HG03342 (cell line): Measurements from ENCODE around the gene IL1RL2.

Experiments
- ATAC-seq: cut with Tn5 transposase; IDR thresholded peaks from one replicate; pipeline ENCODE4 v1.9.1; 2021; ENCODE audit warnings: mild to moderate bottlenecking, moderate library complexity; ENCODE audit not compliant: unreplicated experiment

IL1RL2 gene

GRCh38 chr2:102193074-102193473 is 6.3 kb downstream of the IL1RL2 start:
- no peak for ATAC-seq

- ATAC-seq, result no peak
These were observed 7.9 kb downstream of the IL1RL2 start for GRCh38 chr2:102194609-102195268.

- no peak for ATAC-seq
These were observed 10.7 kb downstream of the IL1RL2 start for GRCh38 chr2:102197389-102198137.

GRCh38 chr2:102200539-102200938 is 13.7 kb downstream of the IL1RL2 start:
- no peak for ATAC-seq

DNA sequence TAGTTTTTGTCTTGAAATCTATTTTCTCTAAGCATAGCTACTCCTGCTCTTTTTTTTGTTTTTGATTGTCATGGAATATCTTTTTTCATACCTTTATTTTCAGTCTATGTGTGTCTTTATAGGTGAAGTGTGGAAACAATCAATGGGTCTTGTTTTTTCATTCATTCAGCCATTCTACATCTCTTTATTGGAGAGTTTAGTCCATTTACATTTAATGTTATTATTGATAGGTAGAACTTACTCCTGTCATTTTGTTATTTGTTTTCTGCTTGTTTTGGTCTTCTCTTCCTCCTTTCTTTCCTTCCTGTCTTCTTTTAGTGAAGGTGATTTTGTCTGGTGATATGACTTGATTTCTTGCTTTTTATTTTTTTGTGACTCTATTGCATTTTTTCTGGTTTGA is 17.8 kb downstream of the IL1RL2 start:
- ATAC-seq, result no peak

GRCh38 chr2:102206666-102207341 is 20.0 kb downstream of the IL1RL2 start:
- ATAC-seq, result no peak

DNA sequence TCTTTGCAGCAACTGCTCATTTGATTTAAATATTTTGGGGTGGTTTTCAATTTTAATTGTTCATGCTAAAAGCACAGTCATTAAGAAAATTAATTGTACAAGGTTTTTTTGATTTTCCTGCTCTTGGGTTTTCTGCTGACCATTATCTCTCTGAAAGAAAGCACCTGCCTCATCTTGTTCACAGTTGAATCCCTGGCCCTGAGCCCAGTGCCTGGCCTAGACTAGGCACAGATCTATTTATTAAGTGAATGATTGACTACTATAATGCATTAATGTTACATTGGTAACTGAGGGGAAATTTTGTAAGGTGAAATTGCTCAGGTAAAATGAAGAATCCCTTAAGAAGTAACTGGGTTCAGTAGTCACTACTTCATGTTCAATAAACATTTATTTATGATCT is 22.0 kb downstream of the IL1RL2 start:
- no peak for ATAC-seq

GRCh38 chr2:102209474-102209873 is 22.7 kb downstream of the IL1RL2 start:
- ATAC-seq, result no peak

- no peak for ATAC-seq
These were observed 30.2 kb downstream of the IL1RL2 start for GRCh38 chr2:102217032-102217431.

- ATAC-seq, result no peak
These were observed 38.3 kb downstream of the IL1RL2 start for GRCh38 chr2:102224824-102225739.

DNA sequence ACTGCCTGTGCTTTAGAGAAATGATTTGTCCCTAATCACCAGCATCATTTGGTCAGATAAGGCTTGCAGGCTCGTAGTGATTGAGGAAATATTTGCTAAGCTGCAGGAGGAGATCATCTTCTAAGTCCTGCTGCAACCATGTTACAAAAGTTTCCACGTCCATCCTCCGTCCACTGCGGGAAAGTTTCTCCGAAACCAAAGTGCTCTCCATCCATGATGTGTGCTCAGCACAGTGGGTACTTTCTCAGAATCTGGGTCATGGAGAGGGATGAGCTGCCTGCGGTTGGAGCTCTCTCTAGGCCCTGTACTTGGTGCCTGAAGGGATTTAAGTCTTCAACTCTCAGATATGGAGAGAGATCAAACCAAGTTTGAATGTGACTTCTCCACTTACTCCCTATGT is 39.3 kb downstream of the IL1RL2 start:
- no peak for ATAC-seq

DNA sequence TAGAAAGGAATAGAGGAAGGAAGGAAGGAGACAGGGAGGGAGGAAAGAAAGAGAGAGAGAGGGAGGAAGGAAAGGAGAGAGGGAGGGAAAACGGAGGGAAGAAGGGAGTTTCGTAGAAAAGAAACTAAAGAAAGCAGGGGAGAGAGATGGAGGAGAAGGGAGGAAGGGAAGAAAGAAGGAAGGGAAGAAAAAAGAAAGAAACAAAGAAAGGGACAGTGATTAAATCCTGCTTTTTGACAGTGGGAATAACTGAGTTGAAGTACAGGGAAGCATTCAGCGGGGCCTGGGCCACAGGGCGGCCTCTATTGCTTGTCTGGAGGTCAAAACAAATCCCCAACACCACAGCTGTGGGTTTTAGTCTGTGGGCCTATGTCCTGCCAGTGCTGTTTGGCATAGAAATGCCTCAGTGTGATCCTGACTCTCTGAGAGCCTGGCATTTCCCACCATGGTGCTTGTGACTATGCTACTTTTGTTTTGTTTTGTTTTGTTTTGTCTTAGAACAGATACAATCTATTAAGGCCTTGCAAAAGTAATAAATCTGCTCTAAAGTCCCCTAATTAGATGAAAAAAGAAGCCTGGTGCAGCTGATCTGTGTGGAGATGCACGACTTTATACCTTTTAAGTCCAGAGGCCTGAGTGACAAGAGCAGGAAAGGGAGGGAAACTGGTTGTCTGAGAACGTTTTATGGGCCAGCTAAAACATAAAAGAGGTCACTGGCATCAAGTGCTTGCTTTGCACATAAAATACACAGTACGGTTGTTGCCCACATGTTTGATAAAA is 40.0 kb downstream of the IL1RL2 start:
- ATAC-seq, result no peak

GRCh38 chr2:102229141-102229769 is 42.4 kb downstream of the IL1RL2 start:
- no peak for ATAC-seq

- ATAC-seq, result no peak
These were observed 43.6 kb downstream of the IL1RL2 start for GRCh38 chr2:102230410-102230909.

- no peak for ATAC-seq
These were observed 46.5 kb downstream of the IL1RL2 start for GRCh38 chr2:102233132-102233884.

DNA sequence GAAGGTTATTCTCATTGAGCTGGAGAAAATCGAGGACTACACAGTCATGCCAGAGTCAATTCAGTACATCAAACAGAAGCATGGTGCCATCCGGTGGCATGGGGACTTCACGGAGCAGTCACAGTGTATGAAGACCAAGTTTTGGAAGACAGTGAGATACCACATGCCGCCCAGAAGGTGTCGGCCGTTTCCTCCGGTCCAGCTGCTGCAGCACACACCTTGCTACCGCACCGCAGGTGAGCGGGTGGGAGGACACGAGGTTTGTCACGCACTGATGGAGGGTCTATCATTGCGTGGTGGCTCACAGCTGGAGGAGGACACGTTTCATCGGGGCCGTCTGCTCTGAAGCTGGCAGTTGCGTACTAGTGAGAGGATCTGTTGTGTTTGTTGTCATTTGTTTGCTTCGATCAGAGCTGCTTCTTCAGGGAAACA is 48.2 kb downstream of the IL1RL2 start:
- no peak for ATAC-seq

- no peak for ATAC-seq
These were observed 48.7 kb downstream of the IL1RL2 start for GRCh38 chr2:102235491-102235890.

DNA sequence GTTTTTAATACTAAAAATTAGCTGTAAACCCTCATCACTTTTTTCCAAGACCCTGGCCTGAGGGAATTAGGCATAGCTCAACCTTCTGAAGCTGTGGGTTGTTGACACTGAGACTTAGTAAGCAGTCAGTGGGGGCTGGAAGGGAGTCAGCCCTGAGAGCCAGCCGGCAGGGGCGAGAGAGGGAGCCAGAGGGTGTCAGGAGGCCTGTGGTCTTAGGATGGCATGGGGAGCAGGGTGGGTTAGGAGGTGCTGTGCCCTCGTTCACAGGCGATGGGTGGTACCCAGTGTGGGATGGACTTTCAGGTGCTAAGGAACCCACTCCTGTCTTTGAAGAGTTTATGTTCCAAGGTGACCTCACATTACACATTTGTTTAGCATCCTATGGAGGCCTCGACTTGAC is 49.3 kb downstream of the IL1RL2 start:
- no peak for ATAC-seq

DNA sequence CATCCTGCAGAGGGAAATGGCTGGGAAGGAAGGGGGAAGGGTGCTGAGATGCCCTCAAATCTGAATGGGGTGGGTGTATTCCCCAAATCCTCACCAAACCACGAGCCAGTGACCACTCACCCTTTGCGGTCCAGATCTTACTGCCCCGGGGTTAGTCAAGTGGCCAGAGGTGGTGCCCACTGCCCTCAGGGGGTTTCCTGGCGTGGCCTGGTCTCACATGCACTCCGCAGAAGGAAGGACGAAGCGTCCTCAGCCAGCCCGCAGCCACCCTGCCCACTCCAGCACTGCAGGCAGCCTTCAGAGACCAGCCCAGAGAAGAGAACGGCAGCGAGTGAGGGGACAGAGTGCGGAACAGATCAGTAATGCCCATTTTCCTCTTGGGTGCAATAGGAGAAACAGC is 50.4 kb downstream of the IL1RL2 start:
- no peak for ATAC-seq
